Measurements from ENCODE around the gene ZPLD1. TPM values are rescaled to one million over a fixed set of nuclear protein-coding genes. Genes with fewer than 3 reads are reported as not detected.
A peak's percentile ranks its signal among the peaks of the same experiment; 100 is the strongest.

The ZPLD1 gene
- total RNA-seq, 1 experiment from 2014 or later, result not detected

DNA sequence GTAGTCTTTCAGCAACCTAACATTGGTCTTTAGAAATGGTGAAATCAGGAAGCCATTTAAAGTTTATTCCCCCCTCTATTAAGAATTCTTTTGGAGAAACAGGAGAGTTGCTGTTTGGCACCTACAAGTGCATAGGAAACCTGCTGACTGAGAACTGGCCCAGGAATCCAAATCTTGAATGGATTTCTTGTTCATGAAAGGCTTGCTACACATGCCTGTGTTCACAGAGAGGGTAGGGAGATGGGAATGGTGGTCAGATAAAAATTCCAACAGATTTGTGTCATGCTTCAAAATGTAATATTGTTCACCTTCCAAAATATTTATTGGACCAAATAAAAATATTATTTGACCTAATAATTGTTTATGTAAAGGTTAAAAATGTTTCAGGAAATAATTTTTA is 24.2 kb upstream of the ZPLD1 start:
- H3K56ac ChIP-seq (ENCODE audit: insufficient read length, low read depth, low read length), result no peak overlapping the region
- H4K5ac ChIP-seq (ENCODE audit: insufficient read length, low read depth, low read length), result no peak overlapping the region
- no peak for DNase-seq
- H2BK5ac ChIP-seq (ENCODE audit: insufficient read length, low read length), result no peak overlapping the region
- H4K91ac ChIP-seq (ENCODE audit: insufficient read length, low read depth, low read length), result no peak overlapping the region
- H4K8ac ChIP-seq (replicated peaks; ENCODE audit: insufficient read length, low read depth, low read length), result no peak overlapping the region
- H3K4ac ChIP-seq (ENCODE audit: low read depth, low read length), result no peak overlapping the region
- no peaks in the 10 kb centered on the region for H3K9me3 ChIP-seq (ENCODE audit: control insufficient read depth, low read depth, low read length)
- Mint-ChIP-seq H3K27ac (0 out of 7 replicates have a peak overlapping the region, but pooled peaks of 1 of the 3 experiments have one; percentile 28), H3K4me1 (no peaks in the 10 kb centered on the region), H3K9me3 (no peaks in the 10 kb centered on the region), H3K4me3 (no peak overlapping the region), H3K36me3 (ENCODE audit: insufficient read depth in 1 of 3, low read depth in 3 of 3) (no peaks in the 10 kb centered on the region), H3K27me3 (ENCODE audit: low read depth) (no peaks in the 10 kb centered on the region)
- TF ChIP-seq, protein P1, sequence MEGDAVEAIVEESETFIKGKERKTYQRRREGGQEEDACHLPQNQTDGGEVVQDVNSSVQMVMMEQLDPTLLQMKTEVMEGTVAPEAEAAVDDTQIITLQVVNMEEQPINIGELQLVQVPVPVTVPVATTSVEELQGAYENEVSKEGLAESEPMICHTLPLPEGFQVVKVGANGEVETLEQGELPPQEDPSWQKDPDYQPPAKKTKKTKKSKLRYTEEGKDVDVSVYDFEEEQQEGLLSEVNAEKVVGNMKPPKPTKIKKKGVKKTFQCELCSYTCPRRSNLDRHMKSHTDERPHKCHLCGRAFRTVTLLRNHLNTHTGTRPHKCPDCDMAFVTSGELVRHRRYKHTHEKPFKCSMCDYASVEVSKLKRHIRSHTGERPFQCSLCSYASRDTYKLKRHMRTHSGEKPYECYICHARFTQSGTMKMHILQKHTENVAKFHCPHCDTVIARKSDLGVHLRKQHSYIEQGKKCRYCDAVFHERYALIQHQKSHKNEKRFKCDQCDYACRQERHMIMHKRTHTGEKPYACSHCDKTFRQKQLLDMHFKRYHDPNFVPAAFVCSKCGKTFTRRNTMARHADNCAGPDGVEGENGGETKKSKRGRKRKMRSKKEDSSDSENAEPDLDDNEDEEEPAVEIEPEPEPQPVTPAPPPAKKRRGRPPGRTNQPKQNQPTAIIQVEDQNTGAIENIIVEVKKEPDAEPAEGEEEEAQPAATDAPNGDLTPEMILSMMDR (conservative IDR thresholded peaks at IDR 0.05), result no peak
- no peaks in the 10 kb centered on the region for H3K23me2 ChIP-seq (ENCODE audit: insufficient read length, low read depth, low read length, poor library complexity, severe bottlenecking)
- H3K14ac ChIP-seq (ENCODE audit: insufficient read depth, low read length), result no peak overlapping the region
- no peak overlapping the region for H2BK15ac ChIP-seq (ENCODE audit: low read depth, low read length)
- H3K27me3 ChIP-seq (ENCODE audit: insufficient read depth, low read length), result no peaks in the 10 kb centered on the region
- H2BK12ac ChIP-seq (ENCODE audit: insufficient read length, low read depth, low read length), result no peak overlapping the region
- H2AK5ac ChIP-seq (ENCODE audit: insufficient read length, low read length), result no peak overlapping the region
- no peak overlapping the region for H3K23ac ChIP-seq (ENCODE audit: insufficient read length, low read depth, low read length)
- H4K20me1 ChIP-seq (ENCODE audit: control insufficient read depth, insufficient read depth, insufficient read length), result peaks cover 2% of the 10 kb centered on the region
- H2AFZ ChIP-seq (ENCODE audit: low read length), result no peak overlapping the region
- no peak overlapping the region for H3K27ac ChIP-seq (ENCODE audit: insufficient read length, low read depth, low read length)
- H2BK120ac ChIP-seq (ENCODE audit: low read depth, low read length, poor library complexity, severe bottlenecking), result no peak overlapping the region
- no peak overlapping the region for H3T11ph ChIP-seq (ENCODE audit: low read length)
- H3K9ac ChIP-seq (ENCODE audit: extremely low read depth, insufficient read length, low read length), result no peak overlapping the region
- H3K4me2 ChIP-seq (ENCODE audit: insufficient read depth, insufficient read length, low read length), result no peak overlapping the region
- H3K4me1 ChIP-seq (ENCODE audit: insufficient read depth, low read length), result no peaks in the 10 kb centered on the region
- H3K18ac ChIP-seq (ENCODE audit: insufficient read length, low read depth, low read length), result no peak overlapping the region
- H3K79me1 ChIP-seq (ENCODE audit: insufficient read depth, low read depth, low read length, poor library complexity, severe bottlenecking), result no peaks in the 10 kb centered on the region
- H2BK20ac ChIP-seq (ENCODE audit: low read depth, low read length, poor library complexity, severe bottlenecking), result no peak overlapping the region
- no peaks in the 10 kb centered on the region for H3K79me2 ChIP-seq (ENCODE audit: insufficient read depth, low read length)

Measured in H9 (cell line).